Measurements from ENCODE around the gene SPTAN1.
"Not testable (repeated sequence)": the region's sequence is repeated elsewhere in the genome, so short reads cannot be mapped to it uniquely, and the experiment has no call there.

SPTAN1 gene

DNA sequence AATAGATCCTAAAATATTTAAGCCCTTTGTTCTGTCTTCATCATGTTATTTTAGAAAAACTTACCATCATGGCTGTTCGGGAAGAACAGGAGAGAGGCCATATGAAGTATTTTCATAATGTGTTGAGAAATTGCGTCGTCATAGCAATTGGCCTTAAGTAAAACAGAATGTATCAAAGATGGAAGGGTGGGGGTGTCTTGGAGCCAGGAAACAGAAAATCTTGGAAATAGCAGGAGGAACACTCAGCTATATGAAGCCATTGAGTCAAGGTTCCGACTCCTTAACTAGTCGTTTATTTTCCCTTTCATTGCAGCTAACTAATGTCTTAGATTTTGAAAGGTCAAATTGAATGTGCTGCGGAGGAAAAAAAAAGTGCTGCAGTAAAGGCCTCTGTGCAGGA, 1.3 kb downstream of the SPTAN1 start:
- DNase-seq, result no peak

DNA sequence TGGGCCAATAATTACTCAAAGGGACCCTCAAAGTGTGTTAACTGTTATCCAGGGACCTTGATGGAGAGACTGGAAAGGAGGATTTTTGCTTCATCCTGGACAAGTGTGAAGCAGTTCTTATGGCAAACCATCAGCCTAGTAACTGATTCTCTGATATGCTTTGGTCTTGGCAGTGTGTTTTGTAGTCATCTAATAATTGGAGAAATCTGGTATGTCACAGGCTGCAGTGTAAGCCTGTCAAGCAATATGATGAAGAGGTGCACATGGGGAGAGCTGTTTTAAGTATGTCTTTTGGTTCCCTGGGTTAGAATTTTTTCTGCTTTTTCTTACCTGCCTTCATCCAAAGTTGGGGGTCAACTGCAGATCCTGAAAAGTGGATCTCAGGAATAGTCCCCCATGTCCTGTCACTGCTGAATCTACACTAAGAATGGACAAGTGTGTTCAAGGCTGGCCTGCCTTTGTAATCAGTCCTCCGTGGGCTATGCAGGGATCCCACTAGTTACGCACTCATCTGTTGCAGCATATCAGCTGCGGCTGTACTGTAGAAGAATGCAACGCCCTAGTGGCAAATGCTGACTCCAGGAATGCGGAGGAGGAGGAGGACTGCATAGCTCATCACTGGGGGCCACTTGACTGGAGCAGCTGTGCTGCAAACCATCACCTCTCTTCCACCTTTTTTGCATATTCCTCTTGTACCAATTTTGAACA, 1.9 kb downstream of the SPTAN1 start:
- DNase-seq, result no peak

DNA sequence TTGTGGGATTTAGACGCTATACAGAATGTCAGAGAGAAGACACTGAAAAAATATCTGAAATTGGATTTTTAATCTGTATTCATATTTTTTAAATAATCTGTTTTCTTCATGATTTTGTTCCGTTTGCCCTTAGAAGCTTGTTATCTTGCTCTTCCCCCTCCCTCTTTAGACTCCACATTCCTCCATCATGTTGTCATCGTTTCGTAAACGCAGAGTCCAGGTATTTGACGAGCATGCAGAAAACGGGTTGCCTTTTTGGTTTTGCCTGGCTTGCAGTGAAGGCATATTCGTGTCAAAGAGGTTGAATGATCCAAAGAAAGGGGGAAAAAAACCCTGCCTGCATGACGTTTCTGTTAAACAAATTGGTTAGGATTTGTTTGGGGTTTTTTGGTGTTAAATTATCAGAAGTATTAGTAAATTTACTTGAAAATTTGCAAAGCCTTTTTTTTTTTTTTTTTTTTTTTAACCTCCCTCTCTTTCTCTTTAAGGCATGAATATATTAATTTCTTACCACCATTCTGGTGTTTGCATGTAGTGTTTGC, 2.9 kb downstream of the SPTAN1 start:
- DNase-seq, result no peak

GRCh38 chr9:128556276-128556675, 3.9 kb downstream of the SPTAN1 start:
- no peak for DNase-seq

GRCh38 chr9:128556926-128557634, 4.7 kb downstream of the SPTAN1 start:
- no peak for DNase-seq

DNA sequence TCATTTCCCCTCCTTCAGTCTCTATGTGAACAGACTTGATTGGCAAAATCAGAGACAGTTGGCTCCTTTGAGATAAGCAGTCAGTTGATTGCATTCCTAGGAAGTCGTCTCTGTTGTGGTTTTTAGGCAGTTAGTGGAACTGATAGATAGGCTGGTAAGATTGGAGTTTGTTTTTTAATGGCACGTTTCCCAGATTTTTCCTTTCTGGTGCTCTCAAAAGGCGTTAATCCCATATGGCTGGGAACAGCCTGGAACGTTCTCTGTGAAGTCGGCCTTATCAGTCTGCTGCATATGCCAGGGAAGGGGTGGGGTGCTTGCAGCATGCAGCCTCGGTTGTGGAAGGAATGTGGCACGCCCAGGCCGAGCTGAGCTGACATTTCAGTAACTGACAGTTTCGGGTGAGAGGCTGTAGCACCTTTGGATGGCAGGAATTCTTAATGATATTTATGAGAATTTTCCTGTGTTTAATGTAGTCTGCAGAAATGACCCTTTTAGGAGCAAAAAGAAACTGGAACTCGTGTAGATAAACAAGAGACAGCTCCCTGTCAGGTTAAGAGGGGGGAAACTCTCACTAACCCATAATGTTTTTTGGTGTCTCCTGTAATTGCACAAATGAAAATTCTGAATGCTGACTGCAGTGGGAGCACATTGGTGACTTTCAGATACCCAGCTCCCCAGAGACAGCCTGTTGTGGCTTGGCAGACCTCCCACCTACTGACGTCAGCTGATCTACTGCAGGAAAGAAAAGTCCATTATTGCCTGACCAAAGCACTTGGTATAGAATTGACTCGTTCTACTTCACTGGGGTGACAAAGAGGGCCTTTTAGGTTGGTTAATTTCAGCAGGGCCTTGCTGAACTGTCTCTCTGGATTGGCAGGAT, 6.3 kb downstream of the SPTAN1 start:
- DNase-seq, result peak; percentile 27

GRCh38 chr9:128565578-128565977, 13.2 kb downstream of the SPTAN1 start:
- DNase-seq, result no peak

GRCh38 chr9:128568470-128569078, 16.2 kb downstream of the SPTAN1 start:
- no peak for DNase-seq

DNA sequence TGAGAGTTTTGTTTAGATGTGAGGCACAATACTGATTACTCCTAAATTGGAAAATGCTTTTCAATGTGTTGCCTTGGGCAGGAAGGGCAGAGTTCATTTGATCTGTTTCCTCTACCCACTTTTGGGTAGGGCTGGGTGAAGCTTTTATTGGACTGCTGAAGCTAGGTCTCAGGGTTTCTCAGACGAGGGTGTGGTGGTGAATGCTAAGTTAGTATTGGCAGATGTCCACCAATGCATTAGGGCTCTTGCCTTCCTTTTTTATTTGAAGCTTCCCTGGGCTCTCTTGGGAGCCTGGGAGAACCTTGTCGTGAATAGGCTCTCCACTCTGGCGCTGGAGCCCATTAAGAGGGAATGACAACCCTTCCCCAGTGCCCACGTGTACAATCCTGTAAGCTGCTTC, 23.1 kb downstream of the SPTAN1 start:
- DNase-seq, result no peak

GRCh38 chr9:128575916-128576315, 23.5 kb downstream of the SPTAN1 start:
- DNase-seq, result no peak

DNA sequence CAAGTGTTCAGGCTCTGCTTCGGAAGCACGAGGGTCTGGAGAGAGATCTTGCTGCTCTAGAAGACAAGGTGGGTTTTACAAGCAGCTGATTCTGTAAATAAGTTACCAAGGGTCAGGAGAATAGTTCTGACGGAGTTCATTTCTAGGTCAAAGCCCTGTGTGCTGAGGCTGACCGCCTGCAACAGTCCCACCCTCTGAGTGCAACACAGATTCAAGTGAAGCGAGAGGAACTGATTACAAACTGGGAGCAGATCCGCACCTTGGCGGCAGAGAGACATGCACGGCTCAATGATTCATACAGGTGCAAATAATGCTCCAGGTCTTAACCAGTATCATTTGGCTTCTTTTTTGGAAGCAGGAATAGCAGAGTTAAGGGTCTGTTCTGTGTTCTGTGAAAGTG, 24.8 kb downstream of the SPTAN1 start:
- DNase-seq, result no peak

DNA sequence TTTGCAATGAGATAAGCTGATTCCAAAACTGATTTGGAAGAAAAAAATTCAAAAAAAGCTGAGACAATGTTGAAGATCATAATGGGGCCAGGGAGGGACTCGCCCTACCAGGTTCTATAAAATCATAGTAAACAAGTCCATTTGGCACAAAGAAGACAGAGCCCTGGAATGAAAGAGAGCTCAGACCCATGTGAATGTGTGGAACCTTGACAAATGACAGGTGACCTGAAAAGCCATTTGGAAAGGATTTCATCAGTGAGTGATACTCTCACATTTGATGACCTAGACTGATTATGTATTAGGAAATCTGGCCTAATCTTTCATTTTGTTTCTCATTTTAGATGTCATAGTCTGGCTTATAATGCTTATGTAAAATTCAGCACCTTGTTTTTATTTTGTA, 26.8 kb downstream of the SPTAN1 start:
- DNase-seq, result no peak

GRCh38 chr9:128580731-128581130, 28.3 kb downstream of the SPTAN1 start:
- no peak for DNase-seq

DNA sequence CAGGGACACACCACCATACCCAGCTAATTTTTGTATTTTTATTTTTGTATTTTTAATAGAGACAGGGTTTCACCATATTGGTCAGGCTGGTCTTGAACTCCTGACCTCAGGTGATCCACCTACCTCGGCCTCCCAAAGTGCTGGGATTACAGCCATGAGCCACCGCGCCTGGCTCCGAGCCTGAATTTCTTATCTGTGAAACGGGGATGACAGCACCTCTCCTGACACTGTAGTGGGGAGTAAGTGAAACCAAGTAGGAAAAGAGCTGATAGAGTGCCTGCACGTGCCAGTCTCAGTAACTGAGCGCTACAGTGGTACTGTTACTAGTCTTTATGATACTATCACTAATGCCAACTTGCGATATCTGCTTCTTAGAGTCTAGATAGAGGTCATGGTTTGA, 32.8 kb downstream of the SPTAN1 start:
- DNase-seq, result not testable (repeated sequence)

DNA sequence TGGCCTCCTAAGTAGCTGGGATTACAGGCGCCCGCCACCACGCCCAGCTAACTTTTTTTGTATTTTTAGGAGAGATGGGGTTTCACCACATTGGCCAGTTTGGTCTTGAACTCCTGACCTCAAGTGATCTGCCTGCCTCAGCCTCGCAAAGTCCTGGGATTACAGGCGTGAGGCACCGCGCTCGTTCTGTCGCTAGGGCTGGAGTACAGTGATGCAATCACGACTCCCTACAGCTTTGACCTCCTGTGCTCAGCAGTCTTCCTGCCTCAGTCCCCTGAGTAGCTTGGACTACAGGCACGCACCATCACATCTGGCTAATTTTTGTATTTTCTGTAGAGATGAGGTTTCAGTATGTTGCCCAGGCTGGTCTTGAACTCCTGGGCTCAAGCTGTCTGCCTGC, 34.5 kb downstream of the SPTAN1 start:
- not testable (repeated sequence) for DNase-seq

DNA sequence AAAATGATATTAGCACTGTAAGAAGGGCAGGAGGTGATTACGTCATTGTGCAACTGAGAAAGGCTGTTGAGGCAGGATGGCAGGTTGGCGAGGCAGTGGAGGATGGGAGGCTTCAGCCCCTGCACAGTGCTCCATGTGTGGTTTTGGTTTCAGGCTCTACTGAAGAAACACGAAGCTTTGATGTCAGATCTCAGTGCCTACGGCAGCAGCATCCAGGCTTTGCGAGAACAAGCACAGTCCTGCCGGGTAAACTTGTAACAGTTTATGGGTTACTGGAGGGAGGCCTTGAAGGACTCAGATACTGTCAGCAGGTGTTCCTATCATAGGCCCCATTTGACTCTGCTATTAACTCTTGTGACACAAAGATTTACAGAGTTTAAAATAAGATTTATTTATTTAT, 35.1 kb downstream of the SPTAN1 start:
- DNase-seq, result no peak

DNA sequence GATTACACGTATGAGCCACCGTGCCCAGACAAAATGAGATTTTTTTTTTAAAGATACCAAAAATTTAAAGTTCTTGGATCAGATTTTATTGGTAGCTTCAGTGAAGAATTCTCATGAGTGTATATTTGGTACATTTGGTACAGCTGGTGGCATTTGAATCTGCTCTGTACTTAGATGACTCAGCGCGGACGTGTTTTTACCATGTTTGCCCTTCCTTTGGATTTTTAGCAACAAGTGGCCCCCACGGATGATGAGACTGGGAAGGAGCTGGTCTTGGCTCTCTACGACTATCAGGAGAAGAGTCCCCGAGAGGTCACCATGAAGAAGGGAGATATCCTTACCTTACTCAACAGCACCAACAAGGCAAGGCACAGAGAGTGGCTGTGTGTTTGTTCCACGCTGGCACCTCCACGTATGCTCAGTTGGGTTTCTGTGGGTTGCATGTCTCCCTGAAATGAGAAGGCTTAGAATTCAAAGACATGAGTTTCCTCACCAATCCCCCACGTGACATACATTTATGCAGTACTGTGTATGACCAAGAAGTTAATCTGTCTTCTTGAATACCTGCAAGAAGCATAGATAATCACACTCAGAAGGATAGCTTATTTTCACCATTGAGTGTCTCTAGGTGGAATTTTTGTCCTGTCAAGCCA, 36.3 kb downstream of the SPTAN1 start:
- no peak for DNase-seq

DNA sequence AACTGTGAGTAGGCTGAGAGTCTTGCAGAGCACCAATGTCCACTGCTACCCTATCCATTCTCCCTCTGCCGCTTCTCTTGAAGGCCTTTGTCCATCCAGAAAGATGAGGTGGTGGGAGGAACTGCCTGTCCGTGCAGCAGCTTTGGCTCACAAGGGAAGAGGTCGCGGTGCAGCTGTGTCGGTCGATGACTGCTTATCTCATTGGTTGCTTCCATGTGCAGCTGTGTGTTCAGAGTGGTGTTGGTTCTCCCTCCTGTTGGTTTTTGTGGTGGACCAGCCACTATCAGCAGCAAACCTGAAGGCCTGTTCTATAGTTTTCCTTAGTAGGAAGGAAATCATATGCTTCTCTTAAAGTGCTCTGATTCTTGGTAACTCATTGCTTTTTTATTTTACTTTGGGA, 40.7 kb downstream of the SPTAN1 start:
- no peak for DNase-seq

DNA sequence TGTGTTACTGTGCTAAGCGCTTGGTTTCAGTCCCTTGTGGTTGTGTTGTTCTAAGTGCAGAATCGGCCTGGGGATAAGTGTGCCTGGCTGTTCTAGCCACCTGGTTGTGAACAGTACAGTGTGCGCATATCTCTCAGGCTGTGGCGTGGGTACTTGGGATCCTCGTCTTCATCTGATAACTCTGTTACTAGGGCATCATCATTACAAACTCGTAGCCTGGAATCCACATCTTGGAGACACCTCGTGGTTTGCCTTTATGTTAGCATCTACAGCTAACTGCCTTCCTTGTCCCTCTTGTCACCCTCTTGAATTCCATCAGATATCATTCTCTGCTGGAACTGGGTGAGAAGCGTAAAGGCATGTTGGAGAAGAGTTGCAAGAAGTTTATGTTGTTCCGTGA, 41.5 kb downstream of the SPTAN1 start:
- DNase-seq, result no peak

DNA sequence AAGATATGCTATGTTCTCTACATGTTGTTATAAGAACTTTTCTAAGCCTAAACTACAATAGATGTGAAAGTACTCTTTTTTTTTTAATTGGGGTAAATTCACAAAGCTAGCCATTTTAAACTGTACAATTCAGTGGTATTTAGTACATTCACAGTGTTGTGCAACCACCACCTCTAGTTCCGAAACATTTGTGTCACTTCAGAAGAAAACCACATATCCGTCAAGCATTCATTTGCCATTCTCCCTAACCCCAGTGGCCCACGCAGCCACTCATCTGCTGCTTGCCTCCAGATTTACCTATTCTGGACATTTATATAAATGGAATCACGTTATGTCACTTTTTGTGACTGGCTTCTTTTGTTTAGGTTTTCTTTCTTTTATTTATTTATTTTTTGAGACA, 43.1 kb downstream of the SPTAN1 start:
- DNase-seq, result no peak

DNA sequence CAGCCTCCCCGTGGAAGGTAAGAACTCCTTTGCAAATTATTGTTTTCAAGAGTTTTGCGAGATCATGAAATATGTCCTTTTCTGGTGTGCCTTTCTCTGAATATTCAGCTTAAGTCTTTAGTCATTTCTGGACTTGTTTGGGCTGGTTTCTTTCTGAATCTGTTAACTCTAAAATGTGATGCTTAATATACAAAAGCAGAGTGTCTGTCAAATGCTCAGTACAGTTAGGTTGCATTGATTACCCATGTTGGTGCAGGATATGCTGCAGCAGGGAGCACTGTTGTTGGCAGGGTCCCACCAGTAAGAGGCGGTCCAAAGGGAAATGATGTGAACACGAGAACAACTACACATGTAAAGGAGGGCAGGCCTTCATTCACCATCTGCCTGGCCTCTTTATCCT, 47.7 kb downstream of the SPTAN1 start:
- DNase-seq, result no peak

DNA sequence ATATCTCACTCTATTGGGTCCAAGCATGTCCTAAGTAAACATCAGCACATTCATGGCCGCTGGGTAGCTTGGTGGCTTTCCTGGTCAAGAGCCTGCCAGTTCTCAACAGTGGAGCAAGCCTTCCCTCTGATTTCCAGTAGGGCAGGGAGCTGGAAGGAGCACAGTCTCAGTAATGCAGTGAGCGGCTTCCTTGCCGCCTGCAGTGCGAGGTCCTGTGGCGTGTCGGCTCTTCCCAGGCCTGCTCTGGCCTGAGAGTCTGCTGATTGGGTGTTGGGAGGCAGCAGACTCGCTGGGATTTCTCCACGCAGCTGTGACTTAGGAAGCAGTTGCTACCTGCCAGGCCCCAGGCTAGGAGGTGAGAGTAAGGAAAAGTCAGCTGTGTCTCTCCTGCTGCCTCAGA, 51.3 kb downstream of the SPTAN1 start:
- no peak for DNase-seq
